ENCODE data around the gene NTRK2. TPM values are rescaled to one million over a fixed set of nuclear protein-coding genes. Genes with fewer than 3 reads are reported as not detected.
A peak's percentile ranks its signal among the peaks of the same experiment; 100 is the strongest.

The NTRK2 gene
- total and polyA plus RNA-seq, 4 experiments from 2014 or later = 0.11 to 0.18 (median 0.12) TPM; not detected in 1

- ChIA-PET POLR2A (ENCODE audit: partially characterized antibody) (no interaction called here), CTCF (ENCODE audit: partially characterized antibody) (no interaction called here)
- Mint-ChIP-seq H3K9me3 (peaks cover 0 to 2% (median 0%) of the 10 kb centered on the region in 8 donors), H3K36me3 (no peaks in the 10 kb centered on the region), H3K27ac (no peak overlapping the region), H3K4me1 (no peaks in the 10 kb centered on the region), H3K4me3 (no peak overlapping the region), H3K27me3 (peaks cover 0 to 4% of the 10 kb centered on the region in 2 donors)
- intact Hi-C loops (cut with micrococcal nuclease) = no loop called here
- no peak overlapping the region for H3K27ac ChIP-seq (ENCODE audit: low read depth, low read length)
- H3K27me3 ChIP-seq (ENCODE audit: insufficient read depth, low read length) = no peaks in the 10 kb centered on the region
- DNase-seq = no peak
- H3K9me3 ChIP-seq (ENCODE audit: control insufficient read depth in 1 of 2, low read length in 2 of 2) = no peaks in the 10 kb centered on the region
- no peak overlapping the region for H3K4me3 ChIP-seq (ENCODE audit: low read length in 2 of 2)
- H3K4me1 ChIP-seq (ENCODE audit: insufficient read depth, low read length) = no peaks in the 10 kb centered on the region
- H3K36me3 ChIP-seq (ENCODE audit: insufficient read depth, low read length) = no peaks in the 10 kb centered on the region
Observed at GRCh38 chr9:84922051-84922450, 252.5 kb downstream of the NTRK2 start.

GRCh38 chr9:84924266-84924665 lies 254.7 kb downstream of the NTRK2 start:
- Histone ChIP-seq H3K27ac (ENCODE audit: low read depth, low read length) (no peak overlapping the region), H3K9me3 (ENCODE audit: control insufficient read depth in 1 of 2, low read length in 2 of 2) (no peaks in the 10 kb centered on the region), H3K4me3 (ENCODE audit: low read length in 2 of 2) (no peak overlapping the region), H3K36me3 (ENCODE audit: insufficient read depth, low read length) (no peaks in the 10 kb centered on the region), H3K27me3 (ENCODE audit: insufficient read depth, low read length) (no peaks in the 10 kb centered on the region), H3K4me1 (ENCODE audit: insufficient read depth, low read length) (no peaks in the 10 kb centered on the region)
- Mint-ChIP-seq H3K4me3 (no peak overlapping the region), H3K9me3 (peaks cover 0 to 2% (median 0%) of the 10 kb centered on the region in 8 donors), H3K4me1 (no peaks in the 10 kb centered on the region), H3K36me3 (no peaks in the 10 kb centered on the region), H3K27ac (peak overlapping the region in 1 of 7 donors; percentile 64), H3K27me3 (peaks cover 0 to 4% of the 10 kb centered on the region in 2 donors)
- no peak for DNase-seq
- intact Hi-C loops (cut with micrococcal nuclease) = no loop called here
- POLR2A ChIA-PET (ENCODE audit: partially characterized antibody) = no interaction called here
- CTCF ChIA-PET (ENCODE audit: partially characterized antibody) = no interaction called here

- H3K4me1 ChIP-seq (ENCODE audit: insufficient read depth, low read length) = no peaks in the 10 kb centered on the region
- no peak overlapping the region for H3K4me3 ChIP-seq (ENCODE audit: low read length in 2 of 2)
- peaks cover 1 to 8% of the 10 kb centered on the region in 2 donors for H3K27me3 Mint-ChIP-seq
- H3K9me3 Mint-ChIP-seq = peaks cover 0 to 2% (median 0%) of the 10 kb centered on the region in 8 donors
- no peaks in the 10 kb centered on the region for H3K36me3 ChIP-seq (ENCODE audit: insufficient read depth, low read length)
- no peak overlapping the region for H3K27ac ChIP-seq (ENCODE audit: low read depth, low read length)
- no peaks in the 10 kb centered on the region for H3K4me1 Mint-ChIP-seq
- DNase-seq = no peak
- no peak overlapping the region for H3K4me3 Mint-ChIP-seq
- intact Hi-C loops (cut with micrococcal nuclease) = no loop called here
- H3K27ac Mint-ChIP-seq = no peak overlapping the region
- no peaks in the 10 kb centered on the region for H3K9me3 ChIP-seq (ENCODE audit: control insufficient read depth in 1 of 2, low read length in 2 of 2)
- no peaks in the 10 kb centered on the region for H3K27me3 ChIP-seq (ENCODE audit: insufficient read depth, low read length)
- ChIA-PET CTCF (ENCODE audit: partially characterized antibody) (no interaction called here), POLR2A (ENCODE audit: partially characterized antibody) (no interaction called here)
- H3K36me3 Mint-ChIP-seq = no peaks in the 10 kb centered on the region
Observed at GRCh38 chr9:84925225-84925872, 255.8 kb downstream of the NTRK2 start.

- CTCF ChIA-PET (ENCODE audit: partially characterized antibody) = no interaction called here
- peaks cover 2 to 10% of the 10 kb centered on the region in 2 donors for H3K27me3 Mint-ChIP-seq
Observed at GRCh38 chr9:84926793-84927192, 257.3 kb downstream of the NTRK2 start.

GRCh38 chr9:84928419-84928818 lies 258.9 kb downstream of the NTRK2 start:
- no peaks in the 10 kb centered on the region for H3K4me1 ChIP-seq (ENCODE audit: insufficient read depth, low read length)
- H3K9me3 Mint-ChIP-seq = peaks cover 0 to 2% (median 0%) of the 10 kb centered on the region in 8 donors
- no peaks in the 10 kb centered on the region for H3K9me3 ChIP-seq (ENCODE audit: control insufficient read depth in 1 of 2, low read length in 2 of 2)
- H3K4me1 Mint-ChIP-seq = no peaks in the 10 kb centered on the region
- POLR2A ChIA-PET (ENCODE audit: partially characterized antibody) = no interaction called here
- no peak overlapping the region for H3K27ac ChIP-seq (ENCODE audit: low read depth, low read length)
- H3K27ac Mint-ChIP-seq = no peak overlapping the region
- no peaks in the 10 kb centered on the region for H3K36me3 ChIP-seq (ENCODE audit: insufficient read depth, low read length)
- no peak overlapping the region for H3K4me3 ChIP-seq (ENCODE audit: low read length in 2 of 2)
- no peak for DNase-seq
- no peaks in the 10 kb centered on the region for H3K27me3 ChIP-seq (ENCODE audit: insufficient read depth, low read length)
- H3K36me3 Mint-ChIP-seq = no peaks in the 10 kb centered on the region
- intact Hi-C loops (cut with micrococcal nuclease) = no loop called here
- no peak overlapping the region for H3K4me3 Mint-ChIP-seq
- CTCF ChIA-PET (ENCODE audit: partially characterized antibody) = no interaction called here
- peaks cover 2 to 10% of the 10 kb centered on the region in 2 donors for H3K27me3 Mint-ChIP-seq

More at GRCh38 chr9:84926793-84927192, 257.3 kb downstream of the NTRK2 start:
- Mint-ChIP-seq H3K36me3 (no peaks in the 10 kb centered on the region), H3K9me3 (peaks cover 0 to 2% (median 0%) of the 10 kb centered on the region in 8 donors), H3K27ac (no peak overlapping the region), H3K4me3 (no peak overlapping the region), H3K4me1 (no peaks in the 10 kb centered on the region)
- DNase-seq = no peak
- Histone ChIP-seq H3K4me1 (ENCODE audit: insufficient read depth, low read length) (no peaks in the 10 kb centered on the region), H3K36me3 (ENCODE audit: insufficient read depth, low read length) (no peaks in the 10 kb centered on the region), H3K27ac (ENCODE audit: low read depth, low read length) (no peak overlapping the region), H3K27me3 (ENCODE audit: insufficient read depth, low read length) (no peaks in the 10 kb centered on the region), H3K4me3 (ENCODE audit: low read length in 2 of 2) (no peak overlapping the region), H3K9me3 (ENCODE audit: control insufficient read depth in 1 of 2, low read length in 2 of 2) (no peaks in the 10 kb centered on the region)
- intact Hi-C loops (cut with micrococcal nuclease) = no loop called here
- POLR2A ChIA-PET (ENCODE audit: partially characterized antibody) = no interaction called here

GRCh38 chr9:84929068-84929467 lies 259.5 kb downstream of the NTRK2 start:
- H3K9me3 ChIP-seq (ENCODE audit: control insufficient read depth in 1 of 2, low read length in 2 of 2) = no peaks in the 10 kb centered on the region
- no peaks in the 10 kb centered on the region for H3K36me3 ChIP-seq (ENCODE audit: insufficient read depth, low read length)
- ChIA-PET POLR2A (ENCODE audit: partially characterized antibody) (no interaction called here), CTCF (ENCODE audit: partially characterized antibody) (no interaction called here)
- no peaks in the 10 kb centered on the region for H3K36me3 Mint-ChIP-seq
- DNase-seq = no peak
- no peaks in the 10 kb centered on the region for H3K4me1 Mint-ChIP-seq
- H3K27ac ChIP-seq (ENCODE audit: low read depth, low read length) = no peak overlapping the region
- intact Hi-C loops (cut with micrococcal nuclease) = no loop called here
- peaks cover 0 to 2% (median 0%) of the 10 kb centered on the region in 8 donors for H3K9me3 Mint-ChIP-seq
- no peak overlapping the region for H3K4me3 Mint-ChIP-seq
- no peak overlapping the region for H3K4me3 ChIP-seq (ENCODE audit: low read length in 2 of 2)
- H3K27me3 Mint-ChIP-seq = peaks cover 2 to 10% of the 10 kb centered on the region in 2 donors
- H3K4me1 ChIP-seq (ENCODE audit: insufficient read depth, low read length) = no peaks in the 10 kb centered on the region
- no peaks in the 10 kb centered on the region for H3K27me3 ChIP-seq (ENCODE audit: insufficient read depth, low read length)
- H3K27ac Mint-ChIP-seq = no peak overlapping the region

GRCh38 chr9:84932915-84933527 lies 263.5 kb downstream of the NTRK2 start:
- H3K4me3 Mint-ChIP-seq = no peak overlapping the region
- ChIA-PET POLR2A (ENCODE audit: partially characterized antibody) (no interaction called here), CTCF (ENCODE audit: partially characterized antibody) (no interaction called here)
- no peaks in the 10 kb centered on the region for H3K9me3 ChIP-seq (ENCODE audit: control insufficient read depth in 1 of 2, low read length in 2 of 2)
- H3K4me1 Mint-ChIP-seq = no peaks in the 10 kb centered on the region
- no peaks in the 10 kb centered on the region for H3K9me3 Mint-ChIP-seq
- H3K4me3 ChIP-seq (ENCODE audit: low read length in 2 of 2) = no peak overlapping the region
- no peaks in the 10 kb centered on the region for H3K27me3 ChIP-seq (ENCODE audit: insufficient read depth, low read length)
- no peak for DNase-seq
- peaks cover 2 to 7% of the 10 kb centered on the region in 2 donors for H3K27me3 Mint-ChIP-seq
- intact Hi-C loops (cut with micrococcal nuclease) = no loop called here
- H3K27ac ChIP-seq (ENCODE audit: low read depth, low read length) = no peak overlapping the region
- H3K36me3 Mint-ChIP-seq = no peaks in the 10 kb centered on the region
- H3K36me3 ChIP-seq (ENCODE audit: insufficient read depth, low read length) = no peaks in the 10 kb centered on the region
- H3K4me1 ChIP-seq (ENCODE audit: insufficient read depth, low read length) = no peaks in the 10 kb centered on the region
- H3K27ac Mint-ChIP-seq = no peak overlapping the region

Data from CD4-positive, alpha-beta memory T cell (primary cell).